Coronary artery (tissue), 2 donors: ENCODE results near the gene MITF.
A peak's percentile ranks its signal among the peaks of the same experiment; 100 is the strongest.

Experiments used
- DNase-seq: peaks from one replicate; pipeline ENCODE4 v3.0.0-alpha.2; 2017; ENCODE audit warnings: low spot score
- H3K27ac ChIP-seq, 2 donors: fragments of 200-600 bp; sonication (generic); one replicate each; pipeline ENCODE4 v1.5.1; 2016 to 2019
- H3K4me3 ChIP-seq: fragments of 200-600 bp; sonication (generic); 2 replicates; pipeline ENCODE4 v1.5.1; 2016; ENCODE audit warnings: mild to moderate bottlenecking, moderate library complexity
- CTCF ChIP-seq: fragments of 200-600 bp; sonication (generic); IDR thresholded peaks from one replicate; pipeline ENCODE4 v1.5.1; 2019; ENCODE audit warnings: antibody characterized with exemption

MITF gene

GRCh38 chr3:69944931-69945493, 205.7 kb downstream of the MITF start:
- DNase-seq = no peak
- no peak overlapping the region for H3K27ac ChIP-seq
- H3K4me3 ChIP-seq = no peak overlapping the region
- TF ChIP-seq CTCF = no peak

GRCh38 chr3:69948246-69948862, 209.1 kb downstream of the MITF start:
- DNase-seq = no peak
- no peak overlapping the region for H3K4me3 ChIP-seq
- H3K27ac ChIP-seq = peak overlapping the region in 1 of 2 donors; percentile 4
- TF ChIP-seq CTCF = peak; percentile 40

GRCh38 chr3:69951616-69952015, 212.4 kb downstream of the MITF start:
- no peak for TF ChIP-seq CTCF

GRCh38 chr3:69959581-69959980, 220.3 kb downstream of the MITF start:
- Histone ChIP-seq H3K4me3 (no peak overlapping the region), H3K27ac (no peak overlapping the region)
- TF ChIP-seq CTCF = no peak
- DNase-seq = no peak

More at GRCh38 chr3:69951616-69952015, 212.4 kb downstream of the MITF start:
- Histone ChIP-seq H3K27ac (no peak overlapping the region), H3K4me3 (no peak overlapping the region)
- DNase-seq = no peak

GRCh38 chr3:69961706-69962439, 222.6 kb downstream of the MITF start:
- no peak overlapping the region for H3K4me3 ChIP-seq
- no peak for DNase-seq
- no peak for TF ChIP-seq CTCF
- no peak overlapping the region for H3K27ac ChIP-seq

GRCh38 chr3:69963643-69964042, 224.4 kb downstream of the MITF start:
- DNase-seq = no peak
- TF ChIP-seq CTCF = no peak
- no peak overlapping the region for H3K4me3 ChIP-seq
- no peak overlapping the region for H3K27ac ChIP-seq
